NCI-H82 treated with DMSO at 0.1 percent for 48 hours (cell line): ENCODE measurements around the gene PEX16.

Experiments
- DNase-seq: peaks from one replicate; lab custom pipeline; 2025; ENCODE audit not compliant: unreplicated experiment; lab: John Stamatoyannopoulos, UW

Gene PEX16

GRCh38 chr11:45879803-45880686, 37.6 kb downstream of the PEX16 start:
- peak; percentile 8 for DNase-seq

GRCh38 chr11:45877845-45878244, 39.8 kb downstream of the PEX16 start:
- DNase-seq: no peak

GRCh38 chr11:45877221-45877620, 40.5 kb downstream of the PEX16 start:
- no peak for DNase-seq

GRCh38 chr11:45876401-45876800, 41.3 kb downstream of the PEX16 start:
- DNase-seq: no peak

GRCh38 chr11:45872651-45873356, 44.9 kb downstream of the PEX16 start:
- no peak for DNase-seq

GRCh38 chr11:45871638-45872037, 46.0 kb downstream of the PEX16 start:
- no peak for DNase-seq

GRCh38 chr11:45870706-45871105, 47.0 kb downstream of the PEX16 start:
- no peak for DNase-seq

- no peak for DNase-seq
These were observed 48.1 kb downstream of the PEX16 start for GRCh38 chr11:45869551-45869950.

- no peak for DNase-seq
These were observed 53.6 kb downstream of the PEX16 start for GRCh38 chr11:45864041-45864440.

GRCh38 chr11:45860764-45861510, 56.7 kb downstream of the PEX16 start:
- no peak for DNase-seq

GRCh38 chr11:45860348-45860747, 57.3 kb downstream of the PEX16 start:
- no peak for DNase-seq
